NB4 (cell line): ENCODE data around the gene HTR3B.

Experiments used
- DNase-seq: peaks from one replicate; pipeline ENCODE4 v3.0.0; 2010; ENCODE audit warnings: low read depth
- H3K4me3 ChIP-seq: one replicate; pipeline ENCODE4 v1.5.1; 2011; ENCODE audit warnings: mild to moderate bottlenecking, low read depth, low read length, moderate library complexity
- MYC ChIP-seq: IDR thresholded peaks from 2 replicates; pipeline ENCODE4 v1.6.1; 2011; ENCODE audit warnings: low read depth, low read length
- POLR2A ChIP-seq: IDR thresholded peaks from 2 replicates; pipeline ENCODE4 v1.6.1; 2011; ENCODE audit warnings: mild to moderate bottlenecking; ENCODE audit not compliant: insufficient read length; ENCODE audit errors: extremely low read depth
- TF ChIP-seq, protein P1 (sequence below): IDR thresholded peaks from one replicate; pipeline ENCODE4 v1.5.1; 2012; ENCODE audit warnings: low read depth, low read length
- TF ChIP-seq, protein P2 (sequence below): IDR thresholded peaks from 2 replicates; pipeline ENCODE4 v1.6.1; 2011; ENCODE audit warnings: low read depth, low read length

HTR3B gene

DNA sequence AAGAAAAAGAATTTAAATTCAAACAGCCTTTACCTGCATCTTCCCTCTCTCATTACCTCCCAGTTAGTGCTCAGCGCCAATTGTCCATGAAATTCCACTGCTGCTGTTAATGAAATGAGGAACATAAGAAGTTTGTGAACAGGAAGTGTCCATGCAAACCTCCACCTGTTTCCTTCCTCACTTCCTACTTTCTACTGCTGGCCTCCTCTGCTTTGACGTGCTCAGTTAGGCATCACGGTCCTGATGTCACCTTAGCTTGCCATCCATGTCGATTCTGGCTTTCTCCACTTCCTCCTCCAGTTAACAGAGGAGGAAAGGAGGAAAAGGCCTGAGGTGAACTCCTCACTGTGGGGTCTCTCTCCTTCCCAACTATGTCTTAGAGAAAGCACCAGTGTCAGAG, 43.4 kb downstream of the HTR3B start:
- no peak for DNase-seq
- H3K4me3 ChIP-seq, result no peak overlapping the region
- TF ChIP-seq, protein P1, sequence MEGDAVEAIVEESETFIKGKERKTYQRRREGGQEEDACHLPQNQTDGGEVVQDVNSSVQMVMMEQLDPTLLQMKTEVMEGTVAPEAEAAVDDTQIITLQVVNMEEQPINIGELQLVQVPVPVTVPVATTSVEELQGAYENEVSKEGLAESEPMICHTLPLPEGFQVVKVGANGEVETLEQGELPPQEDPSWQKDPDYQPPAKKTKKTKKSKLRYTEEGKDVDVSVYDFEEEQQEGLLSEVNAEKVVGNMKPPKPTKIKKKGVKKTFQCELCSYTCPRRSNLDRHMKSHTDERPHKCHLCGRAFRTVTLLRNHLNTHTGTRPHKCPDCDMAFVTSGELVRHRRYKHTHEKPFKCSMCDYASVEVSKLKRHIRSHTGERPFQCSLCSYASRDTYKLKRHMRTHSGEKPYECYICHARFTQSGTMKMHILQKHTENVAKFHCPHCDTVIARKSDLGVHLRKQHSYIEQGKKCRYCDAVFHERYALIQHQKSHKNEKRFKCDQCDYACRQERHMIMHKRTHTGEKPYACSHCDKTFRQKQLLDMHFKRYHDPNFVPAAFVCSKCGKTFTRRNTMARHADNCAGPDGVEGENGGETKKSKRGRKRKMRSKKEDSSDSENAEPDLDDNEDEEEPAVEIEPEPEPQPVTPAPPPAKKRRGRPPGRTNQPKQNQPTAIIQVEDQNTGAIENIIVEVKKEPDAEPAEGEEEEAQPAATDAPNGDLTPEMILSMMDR, result no peak
- TF ChIP-seq MYC, result no peak

DNA sequence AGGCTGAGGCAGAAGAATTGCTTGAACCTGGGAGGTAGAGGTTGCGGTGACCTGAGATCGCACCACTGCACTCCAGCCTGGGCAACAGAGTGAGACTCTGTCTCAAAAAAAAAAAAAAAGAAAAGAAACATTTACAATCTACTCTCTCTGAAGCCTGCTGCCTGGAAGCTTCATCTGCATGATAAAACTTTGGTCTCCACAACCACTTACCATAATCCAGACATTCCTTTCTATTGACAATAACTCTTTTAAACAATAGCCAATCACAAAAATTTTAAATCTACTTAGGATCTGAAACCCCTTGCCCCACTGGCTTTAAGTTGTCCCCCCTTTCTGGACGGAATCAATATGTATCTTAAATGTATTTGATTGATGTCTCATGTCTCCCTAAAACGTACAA, 45.3 kb downstream of the HTR3B start:
- no peak for DNase-seq
- TF ChIP-seq, protein P1, result no peak
- TF ChIP-seq POLR2A, result no peak
- TF ChIP-seq, protein P2, sequence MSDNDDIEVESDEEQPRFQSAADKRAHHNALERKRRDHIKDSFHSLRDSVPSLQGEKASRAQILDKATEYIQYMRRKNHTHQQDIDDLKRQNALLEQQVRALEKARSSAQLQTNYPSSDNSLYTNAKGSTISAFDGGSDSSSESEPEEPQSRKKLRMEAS, result no peak
- no peak for TF ChIP-seq MYC
- H3K4me3 ChIP-seq, result no peak overlapping the region

DNA sequence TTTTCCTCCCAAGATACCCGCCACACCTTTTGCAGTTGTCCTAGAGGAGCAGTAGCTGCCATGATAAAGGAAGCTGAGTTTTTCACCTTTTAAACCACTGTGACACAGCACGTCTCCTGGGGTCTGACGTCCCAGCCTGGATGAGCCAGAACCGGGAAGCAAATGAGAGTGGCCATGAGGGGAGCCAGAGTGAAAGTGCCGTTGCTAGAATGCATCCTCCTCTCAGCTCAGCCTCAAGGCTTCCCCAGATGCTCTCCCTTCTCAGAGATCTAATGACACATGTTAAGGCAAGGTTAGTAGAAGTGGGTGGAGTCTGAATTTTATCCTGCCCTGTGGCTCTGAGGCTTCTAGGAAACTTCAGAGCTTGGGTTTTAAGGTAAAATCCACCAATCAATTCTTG, 46.9 kb downstream of the HTR3B start:
- H3K4me3 ChIP-seq, result no peak overlapping the region
- TF ChIP-seq, protein P1, result no peak
- no peak for TF ChIP-seq MYC
- TF ChIP-seq, protein P2, result no peak
- TF ChIP-seq POLR2A, result no peak
- no peak for DNase-seq

DNA sequence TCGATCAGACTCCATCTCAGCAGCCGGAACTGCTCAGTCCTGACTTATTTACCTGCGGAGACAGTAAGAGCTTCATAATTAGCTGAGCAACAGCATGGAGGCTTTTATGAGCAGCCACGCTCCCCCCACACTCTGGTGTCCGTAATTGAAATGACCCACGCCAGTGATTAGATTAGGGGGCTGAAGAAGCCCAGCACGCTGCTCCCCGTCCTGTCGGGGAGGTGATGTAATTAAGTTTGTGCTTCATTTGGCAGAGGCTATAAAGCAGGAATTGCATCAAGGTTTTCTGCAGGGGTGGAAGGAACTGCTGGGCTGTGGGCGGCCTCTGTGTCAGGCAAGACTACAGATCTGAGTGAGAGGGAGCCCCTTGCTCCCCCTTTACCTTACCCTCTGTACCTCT, 47.5 kb downstream of the HTR3B start:
- TF ChIP-seq, protein P2, result no peak
- TF ChIP-seq MYC (no peak), POLR2A (no peak)
- TF ChIP-seq, protein P1, result no peak
- DNase-seq, result peak; percentile 49
- H3K4me3 ChIP-seq, result no peak overlapping the region

DNA sequence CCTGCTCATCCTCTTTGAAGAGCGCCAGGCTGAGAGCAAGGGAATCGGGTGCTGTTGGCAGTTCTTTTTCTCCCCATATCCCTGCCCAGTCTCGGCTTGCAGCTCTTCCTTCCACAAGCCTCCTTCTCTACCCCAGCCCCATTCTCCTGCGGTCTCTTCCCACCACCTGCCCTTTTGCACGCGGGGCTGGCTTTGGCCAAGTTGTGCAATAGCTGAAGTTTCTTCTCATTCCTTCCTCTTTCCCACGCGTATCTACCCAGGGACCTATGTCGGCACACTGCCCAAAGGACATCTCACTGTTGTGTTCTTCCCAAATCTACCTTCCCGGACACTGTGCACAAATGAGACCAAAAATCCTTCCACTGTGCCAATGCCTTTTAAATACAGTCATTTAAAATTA, 48.0 kb downstream of the HTR3B start:
- TF ChIP-seq, protein P1, result no peak
- TF ChIP-seq MYC (peak; percentile 43; the same call in 1 of the 2 replicates), POLR2A (no peak)
- TF ChIP-seq, protein P2, result peak; percentile 58
- no peak overlapping the region for H3K4me3 ChIP-seq
- DNase-seq, result peak; percentile 82

DNA sequence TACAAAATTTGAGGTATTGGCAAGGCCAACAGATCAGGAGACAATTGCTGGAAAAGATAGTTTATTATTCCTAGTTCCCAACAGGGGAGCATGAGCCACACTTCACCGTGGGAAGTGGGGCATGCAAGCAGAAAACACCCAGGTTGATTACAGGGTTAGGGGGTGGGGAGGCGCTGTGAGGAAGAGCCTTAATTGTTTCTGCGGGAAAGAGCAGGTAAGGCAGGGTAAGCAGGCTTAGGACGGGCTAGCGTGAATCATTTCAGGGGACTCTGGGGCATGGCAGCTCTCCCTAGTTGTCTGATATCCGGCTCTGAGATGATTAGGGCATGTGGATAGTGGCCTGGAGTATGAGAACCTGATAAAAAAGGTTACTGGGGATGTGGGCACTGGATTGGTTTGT, 49.6 kb downstream of the HTR3B start:
- no peak overlapping the region for H3K4me3 ChIP-seq
- TF ChIP-seq, protein P1, result no peak
- TF ChIP-seq MYC, result no peak
- no peak for TF ChIP-seq POLR2A
- TF ChIP-seq, protein P2, result no peak
- DNase-seq, result no peak
